Endometrial microvascular endothelial cells (primary cell): ENCODE data around the gene TLR9. TPM values are rescaled to one million over a fixed set of nuclear protein-coding genes. Genes with fewer than 3 reads are reported as not detected.
"Not testable (repeated sequence)": the region's sequence is repeated elsewhere in the genome, so short reads cannot be mapped to it uniquely, and the experiment has no call there.

Experiments used
- in situ Hi-C: cut with HindIII; loops from 2 replicates; pipeline ENCODE4 v1.10.0; 2017; ENCODE audit warnings: low sequenced_read_pairs, low pct_unique_long_range_greater_than_20kb; ENCODE audit errors: inconsistent ontology term
- total RNA-seq: library from RNA; depleted of rRNA; stranded (reverse); fragments of >200 nt; gene quantifications from one replicate; pipeline ENCODE4 v1.2.3, GENCODE V29; 2015; ENCODE audit errors: inconsistent ontology term

The TLR9 gene
- total RNA-seq, 1 donor from 2014 or later = not detected

- in situ Hi-C loops = no loop called here
Observed at GRCh38 chr3:52183786-52184445, 41.5 kb downstream of the TLR9 start.

- in situ Hi-C loops = no loop called here
Observed at GRCh38 chr3:52182691-52183090, 42.8 kb downstream of the TLR9 start.

GRCh38 chr3:52182196-52182595, 43.2 kb downstream of the TLR9 start:
- in situ Hi-C loops = no loop called here

DNA sequence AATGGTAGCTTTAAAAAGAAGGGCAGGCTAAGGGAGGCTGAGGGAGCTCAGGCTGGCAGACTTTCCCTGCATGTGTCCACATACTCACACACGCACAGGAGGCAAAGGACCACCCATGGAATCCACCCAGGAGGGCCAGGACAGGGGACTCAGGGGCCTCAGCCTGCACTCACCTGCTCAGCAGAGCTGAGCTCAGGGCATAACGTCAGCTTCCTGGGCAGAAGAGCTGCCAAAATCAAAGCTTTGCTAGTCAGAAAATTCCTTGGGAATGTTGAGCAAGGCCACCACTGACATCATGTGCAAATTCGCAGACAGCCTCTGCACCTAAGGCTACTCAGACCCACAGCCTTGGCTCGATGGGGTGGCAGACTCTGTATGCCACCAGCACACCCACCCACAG, 43.9 kb downstream of the TLR9 start:
- in situ Hi-C loops = no loop called here

DNA sequence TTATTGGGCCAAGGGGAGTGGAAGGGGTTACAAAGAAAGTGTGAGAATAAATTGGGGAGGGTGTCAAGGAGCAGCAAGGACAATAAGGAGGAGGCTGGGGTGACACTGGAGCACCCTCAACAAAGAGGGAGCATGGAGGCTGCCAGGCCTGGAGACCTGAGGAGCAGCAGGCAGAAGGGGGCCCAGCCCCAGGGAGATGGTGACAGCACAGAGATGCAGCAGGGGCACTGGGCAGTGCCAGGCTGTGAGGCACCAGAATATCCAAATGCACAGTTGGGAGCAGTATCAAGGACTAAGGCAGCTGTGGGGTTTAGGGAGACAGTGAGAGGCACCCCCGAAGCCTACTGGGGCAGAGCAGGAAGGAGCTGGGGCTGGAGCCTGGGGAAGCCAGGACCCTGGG, 46.9 kb downstream of the TLR9 start:
- in situ Hi-C loops = no loop called here

DNA sequence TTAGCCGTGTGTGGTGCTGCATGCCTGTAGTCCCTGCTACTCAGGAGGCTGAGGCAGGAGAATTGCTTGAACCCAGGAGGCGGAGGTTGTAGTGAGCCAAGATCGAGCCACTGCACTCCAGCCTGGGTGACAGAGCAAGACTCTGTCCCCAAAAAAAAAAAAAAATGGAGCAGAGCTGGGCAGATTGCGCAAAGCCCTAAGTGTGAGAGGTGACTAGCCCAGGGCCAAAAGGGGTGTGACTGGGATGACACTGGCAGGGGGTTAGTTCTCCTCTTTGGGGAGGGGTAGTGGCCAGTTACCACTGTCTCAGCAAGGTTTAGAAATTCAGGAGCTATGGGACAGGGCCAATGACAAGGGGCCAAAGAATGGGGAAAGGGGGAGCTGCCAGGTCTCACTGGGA, 47.3 kb downstream of the TLR9 start:
- in situ Hi-C loops = not testable (repeated sequence)

DNA sequence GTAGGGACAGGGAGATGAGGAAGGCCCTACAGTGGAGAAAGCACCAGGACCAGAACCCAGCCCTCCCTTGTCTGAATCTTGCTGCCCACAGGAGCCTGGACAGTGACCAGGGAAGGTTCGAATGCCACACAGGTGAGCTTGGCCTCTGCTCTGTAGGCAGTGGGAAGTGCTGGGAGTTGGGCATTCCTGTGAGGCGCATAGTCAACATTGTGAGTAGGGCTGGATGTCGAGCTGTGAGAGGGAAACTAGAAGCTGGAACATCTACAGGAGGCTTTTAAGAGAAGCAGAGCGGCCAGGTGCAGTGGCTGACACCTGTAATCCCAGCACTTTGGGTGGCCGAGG, 47.8 kb downstream of the TLR9 start:
- in situ Hi-C loops = no loop called here

- in situ Hi-C loops = no loop called here
Observed at GRCh38 chr3:52176951-52177700, 48.3 kb downstream of the TLR9 start.

DNA sequence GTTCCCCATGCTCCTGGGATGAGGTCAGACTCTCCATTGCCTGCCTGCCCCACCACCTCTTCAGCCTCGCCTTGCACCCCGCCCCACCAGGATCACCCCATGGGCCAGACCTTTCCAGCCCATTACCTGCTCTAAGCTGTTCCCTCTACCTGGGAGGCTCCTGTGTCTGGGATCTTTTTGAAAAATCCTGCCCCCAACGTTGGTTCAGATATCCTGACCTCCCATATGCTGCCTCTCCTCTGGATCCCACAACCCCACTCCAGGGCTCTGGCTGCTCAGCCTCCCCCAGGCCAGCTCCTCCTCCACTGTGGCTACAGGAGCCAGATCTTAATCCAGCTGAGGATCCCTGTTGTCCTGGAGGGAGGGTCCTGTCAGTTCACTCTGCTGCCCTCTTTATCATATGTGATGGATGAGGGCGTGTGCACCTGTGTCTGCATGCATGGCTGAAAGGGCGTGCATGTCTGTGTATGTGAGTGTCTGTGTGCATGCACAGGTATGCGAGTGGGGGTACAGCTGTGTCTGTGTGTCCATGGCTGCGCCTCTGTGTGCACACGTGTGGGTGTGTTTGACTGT, 49.2 kb downstream of the TLR9 start:
- in situ Hi-C loops = no loop called here

GRCh38 chr3:52175416-52176179, 49.8 kb downstream of the TLR9 start:
- in situ Hi-C loops = no loop called here

DNA sequence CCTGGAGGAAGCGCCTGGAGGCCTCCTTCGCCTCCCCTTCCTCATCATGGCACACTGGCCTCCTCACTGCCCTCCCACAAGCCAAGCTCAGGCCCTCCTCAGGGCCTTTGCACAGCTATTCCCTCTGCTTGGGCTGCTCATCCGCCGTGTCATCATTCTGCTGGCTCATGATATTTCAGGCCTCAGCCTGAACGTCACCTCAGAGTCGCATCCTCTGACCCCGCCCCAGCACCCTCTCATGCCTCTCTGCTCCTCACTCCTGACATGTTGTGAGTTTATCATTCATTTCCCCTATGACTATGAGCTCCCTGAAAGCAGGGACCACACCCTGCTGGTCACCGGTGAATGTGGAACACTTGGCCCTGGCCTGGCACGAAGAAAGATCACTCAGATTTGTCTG, 50.5 kb downstream of the TLR9 start:
- in situ Hi-C loops = no loop called here

GRCh38 chr3:52173101-52173500, 52.3 kb downstream of the TLR9 start:
- in situ Hi-C loops = no loop called here

GRCh38 chr3:52172262-52172757, 53.1 kb downstream of the TLR9 start:
- in situ Hi-C loops = no loop called here

DNA sequence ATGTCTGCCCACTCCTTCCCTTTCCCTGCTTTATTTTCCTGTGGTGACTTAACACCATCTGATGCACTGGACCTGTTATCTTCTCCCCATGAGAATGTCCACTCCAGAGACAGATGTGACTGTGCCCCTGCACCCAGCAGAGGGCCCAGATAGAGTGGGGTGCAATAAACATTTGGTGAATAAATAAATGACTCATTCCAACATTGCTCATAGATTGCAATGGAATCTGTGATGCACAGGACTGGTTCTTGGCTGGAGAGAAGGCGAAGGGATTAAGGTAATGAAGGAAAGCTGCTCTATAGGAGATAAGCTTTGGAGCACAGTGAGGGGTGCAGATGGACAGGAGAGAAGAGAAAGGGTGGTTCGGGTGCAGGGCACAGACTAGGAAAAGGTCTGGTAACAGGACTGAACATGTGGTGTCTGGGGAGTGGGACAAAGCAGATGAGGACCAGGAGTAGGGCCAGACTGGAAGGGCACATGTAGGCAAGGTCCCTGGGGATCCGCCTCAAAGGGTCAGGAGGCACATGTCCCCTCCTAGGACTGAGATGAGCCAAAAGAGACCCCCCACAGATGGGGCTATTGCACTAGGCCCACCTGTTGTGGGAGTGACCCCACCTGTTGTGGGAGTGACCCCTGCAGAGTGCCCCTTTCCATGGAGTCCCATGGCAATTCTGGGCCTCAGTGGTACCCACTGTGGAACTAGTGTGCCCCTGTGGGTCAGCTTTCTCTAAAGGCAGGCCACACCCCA, 53.8 kb downstream of the TLR9 start:
- in situ Hi-C loops = no loop called here

Other genes with a start within 250 kb of the TLR9 start
- 36.9 TPM for gene ACY1, start 242.1 kb downstream of the TLR9 start, total RNA-seq
- gene RPL29, start 229.8 kb downstream of the TLR9 start, total RNA-seq = 1,389 TPM
- 29.4 TPM for gene DUSP7, start 169.1 kb downstream of the TLR9 start, total RNA-seq
- 12.6 TPM for gene POC1A, start 71.2 kb downstream of the TLR9 start, total RNA-seq
- 61.7 TPM for gene ALAS1, start 27.5 kb downstream of the TLR9 start, total RNA-seq
- gene TWF2, start 13.5 kb upstream of the TLR9 start, total RNA-seq = 185 TPM
- gene PPM1M, start 20.1 kb upstream of the TLR9 start, total RNA-seq = 15.2 TPM
- gene WDR82, start 53.0 kb upstream of the TLR9 start, total RNA-seq = 60.1 TPM
- gene GLYCTK, start 62.2 kb upstream of the TLR9 start, total RNA-seq = 22.5 TPM
- 2.1 TPM for gene DNAH1, start 90.7 kb upstream of the TLR9 start, total RNA-seq
- gene BAP1, start 184.4 kb upstream of the TLR9 start, total RNA-seq = 92.5 TPM
- 3.6 TPM for gene PHF7, start 185.0 kb upstream of the TLR9 start, total RNA-seq
- gene SEMA3G, start 219.5 kb upstream of the TLR9 start, total RNA-seq = 2.2 TPM
- not detected for gene TNNC1, start 228.4 kb upstream of the TLR9 start, total RNA-seq
- 30.7 TPM for gene NISCH, start 230.0 kb upstream of the TLR9 start, total RNA-seq